DMS153 treated with DMSO at 0.1 percent for 48 hours (cell line): ENCODE data around the gene FLT3LG.
"Not testable (repeated sequence)": the region's sequence is repeated elsewhere in the genome, so short reads cannot be mapped to it uniquely, and the experiment has no call there.

Experiments used
- DNase-seq: peaks from one replicate; lab custom pipeline; 2025; ENCODE audit not compliant: unreplicated experiment; lab: John Stamatoyannopoulos, UW

Gene FLT3LG

GRCh38 chr19:49461130-49461529 lies 12.9 kb upstream of the FLT3LG start:
- DNase-seq: not testable (repeated sequence)

GRCh38 chr19:49461656-49462055 lies 12.4 kb upstream of the FLT3LG start:
- DNase-seq: no peak

- no peak for DNase-seq
Measured at GRCh38 chr19:49462492-49462891, 11.5 kb upstream of the FLT3LG start.

- no peak for DNase-seq
Measured at GRCh38 chr19:49463960-49464740, 9.9 kb upstream of the FLT3LG start.

GRCh38 chr19:49465371-49465770 lies 8.6 kb upstream of the FLT3LG start:
- no peak for DNase-seq

- no peak for DNase-seq
Measured at GRCh38 chr19:49468199-49468598, 5.8 kb upstream of the FLT3LG start.

GRCh38 chr19:49468746-49469447 lies 5.1 kb upstream of the FLT3LG start:
- DNase-seq: peak; percentile 25

GRCh38 chr19:49469828-49470614 lies 4.0 kb upstream of the FLT3LG start:
- no peak for DNase-seq

- no peak for DNase-seq
Measured at GRCh38 chr19:49470615-49470978, 3.4 kb upstream of the FLT3LG start.

- DNase-seq: no peak
Measured at GRCh38 chr19:49472936-49473335, 1.1 kb upstream of the FLT3LG start.

- not testable (repeated sequence) for DNase-seq
Measured at GRCh38 chr19:49473501-49473867, 531 bp upstream of the FLT3LG start.

- DNase-seq: no peak
Measured at GRCh38 chr19:49474542-49474924, 518 bp downstream of the FLT3LG start.

- no peak for DNase-seq
Measured at GRCh38 chr19:49475191-49475917, 1.3 kb downstream of the FLT3LG start.

- no peak for DNase-seq
Measured at GRCh38 chr19:49475995-49476880, 2.2 kb downstream of the FLT3LG start.

- DNase-seq: no peak
Measured at GRCh38 chr19:49479975-49480628, 6.1 kb downstream of the FLT3LG start.

- DNase-seq: no peak
Measured at GRCh38 chr19:49481020-49481683, 7.1 kb downstream of the FLT3LG start.

- DNase-seq: no peak
Measured at GRCh38 chr19:49486232-49486631, 12.2 kb downstream of the FLT3LG start.

GRCh38 chr19:49486710-49487276 lies 12.8 kb downstream of the FLT3LG start:
- no peak for DNase-seq
